PC-9 (cell line): Measurements from ENCODE around the gene CXCL3.

Source experiments
- EZH2 ChIP-seq: fragments of 200-600 bp; sonication (generic); IDR thresholded peaks from 2 replicates; pipeline ENCODE4 v1.8.0; 2017; ENCODE audit warnings: antibody characterized with exemption, low read depth
- TF ChIP-seq, protein P1 (sequence below): fragments of 200-600 bp; sonication (generic); conservative IDR thresholded peaks from 2 replicates; pipeline ENCODE4 v1.6.1; 2017; ENCODE audit warnings: mixed run types, antibody characterized with exemption, mild to moderate bottlenecking, moderate library complexity

DNA sequence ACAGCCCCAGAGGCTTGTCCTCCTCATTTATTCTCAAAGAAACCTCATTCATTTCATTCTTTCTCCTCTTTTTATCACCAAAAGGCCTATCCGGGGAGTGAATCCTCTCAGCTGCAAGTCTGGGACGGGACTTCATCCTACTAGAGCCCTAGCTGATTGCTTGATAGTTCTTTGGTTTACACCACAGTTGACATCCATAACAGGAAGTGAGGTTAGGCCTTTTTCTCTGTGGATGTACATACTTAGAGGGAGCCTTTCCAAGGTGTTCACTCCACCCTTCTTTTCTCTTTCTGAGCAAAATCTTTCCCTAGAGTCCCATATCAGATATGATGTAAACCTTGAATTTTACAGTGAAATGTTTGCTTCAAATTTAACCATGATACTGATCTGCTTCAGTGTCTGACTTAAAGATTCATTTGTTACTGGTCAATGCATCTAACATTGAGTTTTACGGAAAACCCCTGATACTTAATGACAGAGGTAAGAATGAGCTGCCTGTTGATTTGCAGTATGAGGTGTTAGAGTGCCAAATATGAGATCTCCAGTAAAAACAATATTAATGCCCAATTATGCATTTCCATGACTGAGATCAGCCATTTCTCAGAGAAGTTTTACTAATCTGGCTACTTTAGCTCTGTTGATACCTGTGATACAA, 23.2 kb downstream of the CXCL3 start:
- TF ChIP-seq, protein P1, sequence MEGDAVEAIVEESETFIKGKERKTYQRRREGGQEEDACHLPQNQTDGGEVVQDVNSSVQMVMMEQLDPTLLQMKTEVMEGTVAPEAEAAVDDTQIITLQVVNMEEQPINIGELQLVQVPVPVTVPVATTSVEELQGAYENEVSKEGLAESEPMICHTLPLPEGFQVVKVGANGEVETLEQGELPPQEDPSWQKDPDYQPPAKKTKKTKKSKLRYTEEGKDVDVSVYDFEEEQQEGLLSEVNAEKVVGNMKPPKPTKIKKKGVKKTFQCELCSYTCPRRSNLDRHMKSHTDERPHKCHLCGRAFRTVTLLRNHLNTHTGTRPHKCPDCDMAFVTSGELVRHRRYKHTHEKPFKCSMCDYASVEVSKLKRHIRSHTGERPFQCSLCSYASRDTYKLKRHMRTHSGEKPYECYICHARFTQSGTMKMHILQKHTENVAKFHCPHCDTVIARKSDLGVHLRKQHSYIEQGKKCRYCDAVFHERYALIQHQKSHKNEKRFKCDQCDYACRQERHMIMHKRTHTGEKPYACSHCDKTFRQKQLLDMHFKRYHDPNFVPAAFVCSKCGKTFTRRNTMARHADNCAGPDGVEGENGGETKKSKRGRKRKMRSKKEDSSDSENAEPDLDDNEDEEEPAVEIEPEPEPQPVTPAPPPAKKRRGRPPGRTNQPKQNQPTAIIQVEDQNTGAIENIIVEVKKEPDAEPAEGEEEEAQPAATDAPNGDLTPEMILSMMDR, result no peak
- no peak for TF ChIP-seq EZH2
